CD14-positive monocyte (primary cell): Measurements from ENCODE around the gene CCL8. TPM values are rescaled to one million over a fixed set of nuclear protein-coding genes. Genes with fewer than 3 reads are reported as not detected.

ENCODE experiments used
- DNase-seq, 3 donors: peaks; one replicate each; pipeline ENCODE4 v3.0.0-alpha.2; 2011 to 2022
- H2AFZ ChIP-seq: 2 replicates; pipeline ENCODE4 v1.6.0; 2012; ENCODE audit warnings: mild to moderate bottlenecking, low read depth, low read length, inconsistent platforms; ENCODE audit not compliant: insufficient read depth, poor library complexity, severe bottlenecking
- H3K27ac ChIP-seq, 2 donors: 1 replicate in 1 of 2; 2 replicates in 1 of 2; pipeline ENCODE4 v1.5.1; 2012 to 2013; ENCODE audit warnings: low read length in 2 of 2, control low read depth in 1 of 2, inconsistent platforms in 1 of 2, low read depth in 1 of 2, mild to moderate bottlenecking in 1 of 2
- H3K27me3 ChIP-seq, 2 donors: one replicate each; pipeline versions ENCODE4 v1.6.0 to v1.6.1; 2011 to 2013; ENCODE audit warnings: low read length in 2 of 2; ENCODE audit not compliant: control insufficient read depth in 2 of 2, insufficient read depth in 2 of 2
- H3K36me3 ChIP-seq, 2 donors: replicated peaks in 1 of 2; 1 replicate in 1 of 2; 2 replicates in 1 of 2; pipeline versions ENCODE4 v1.5.1 to v1.6.1; 2012 to 2013; ENCODE audit warnings: low read length in 2 of 2, control low read depth in 1 of 2, inconsistent platforms in 1 of 2, mild to moderate bottlenecking in 1 of 2; ENCODE audit not compliant: insufficient read depth in 2 of 2, control insufficient read depth in 1 of 2
- H3K4me1 ChIP-seq, 2 donors: 1 replicate in 1 of 2; 2 replicates in 1 of 2; pipeline versions ENCODE4 v1.5.1 to v1.6.1; 2012 to 2013; ENCODE audit warnings: low read length in 2 of 2, control low read depth in 1 of 2, inconsistent platforms in 1 of 2, mild to moderate bottlenecking in 1 of 2, moderate library complexity in 1 of 2; ENCODE audit not compliant: insufficient read depth in 2 of 2, control insufficient read depth in 1 of 2
- H3K4me2 ChIP-seq: replicated peaks from 2 replicates; pipeline ENCODE3; 2012; ENCODE audit warnings: low read length, moderate library complexity, mild to moderate bottlenecking; ENCODE audit not compliant: poor library complexity, severe bottlenecking; ENCODE audit errors: extremely low read depth
- H3K4me3 ChIP-seq, 3 experiments: fragments of 200-600 bp in 1 of 3; sonication (generic) in 1 of 3; replicated peaks in 1 of 3; 1 replicate in 2 of 3; 2 replicates in 1 of 3; pipeline ENCODE4 v1.5.1; 2011 to 2013; ENCODE audit warnings: low read length in 3 of 3, mild to moderate bottlenecking in 3 of 3, control low read depth in 2 of 3, low read depth in 2 of 3, inconsistent platforms in 1 of 3, moderate library complexity in 1 of 3
- H3K79me2 ChIP-seq: 2 replicates; pipeline ENCODE4 v1.6.0; 2012; ENCODE audit warnings: mild to moderate bottlenecking, control low read depth, inconsistent platforms, low read length, moderate library complexity; ENCODE audit not compliant: insufficient read depth
- H3K9ac ChIP-seq: 2 replicates; pipeline ENCODE4 v1.6.0; 2017; ENCODE audit warnings: low read length, mild to moderate bottlenecking; ENCODE audit not compliant: insufficient read depth, poor library complexity, severe bottlenecking
- H3K9me3 ChIP-seq, 2 donors: replicated peaks in 1 of 2; 1 replicate in 1 of 2; 2 replicates in 1 of 2; pipeline versions ENCODE4 v1.5.1 to v1.6.1; 2012 to 2013; ENCODE audit warnings: low read length in 2 of 2, control low read depth in 1 of 2; ENCODE audit not compliant: control insufficient read depth in 1 of 2, insufficient read depth in 1 of 2
- H4K20me1 ChIP-seq: 2 replicates; pipeline ENCODE4 v1.6.0; 2012; ENCODE audit warnings: mild to moderate bottlenecking, low read length, control low read depth, moderate library complexity; ENCODE audit not compliant: insufficient read depth
- H3K27ac Mint-ChIP-seq, 7 donors: one replicate each; pipeline ENCODE4 v1.8.0; 2020; ENCODE audit warnings: mild to moderate bottlenecking in 7 of 7, mixed read lengths in 7 of 7, moderate library complexity in 6 of 7, inconsistent platforms in 2 of 7
- H3K27me3 Mint-ChIP-seq, 3 donors: one replicate each; pipeline ENCODE4 v1.8.0; 2021 to 2022; ENCODE audit warnings: low read depth in 3 of 3, mild to moderate bottlenecking in 3 of 3, mixed read lengths in 3 of 3, moderate library complexity in 3 of 3, inconsistent platforms in 1 of 3
- H3K36me3 Mint-ChIP-seq, 2 donors: one replicate each; pipeline ENCODE4 v1.8.0; 2020; ENCODE audit warnings: mixed read lengths in 2 of 2, inconsistent platforms in 1 of 2, mild to moderate bottlenecking in 1 of 2
- H3K4me1 Mint-ChIP-seq: one replicate; pipeline ENCODE4 v1.8.0; 2020; ENCODE audit warnings: mild to moderate bottlenecking, mixed read lengths
- H3K4me3 Mint-ChIP-seq, 2 donors: one replicate each; pipeline ENCODE4 v1.8.0; 2020; ENCODE audit warnings: mild to moderate bottlenecking in 2 of 2, mixed read lengths in 2 of 2, moderate library complexity in 1 of 2
- H3K9me3 Mint-ChIP-seq, 7 donors: one replicate each; pipeline ENCODE4 v1.8.0; 2020 to 2022; ENCODE audit warnings: mixed read lengths in 7 of 7, mild to moderate bottlenecking in 6 of 7, moderate library complexity in 6 of 7, inconsistent platforms in 2 of 7
- CTCF ChIP-seq: fragments of 200-600 bp; IDR thresholded peaks from one replicate; pipeline ENCODE4 v1.8.0; 2022; ENCODE audit warnings: antibody characterized with exemption, mild to moderate bottlenecking
- WGBS: methylation state at CpG from one replicate; pipeline ENCODE4 v1.1.5; 2013; ENCODE audit warnings: missing lambda C conversion rate; ENCODE audit not compliant: insufficient coverage; 5-methylcytosine and 5-hydroxymethylcytosine counted together
- intact Hi-C, 2 donors: fragments of 100-400 bp; cut with micrococcal nuclease; formaldehyde crosslinking; loops; one replicate each; pipeline versions ENCODE4 v1.15.0 to v1.15.1; 2023
- polyA plus RNA-seq, 3 donors: library from polyadenylated mRNA; depleted of rRNA in 1 of 3; unstranded in 2 of 3; stranded (reverse) in 1 of 3; fragments of 300-500 nt in 2 of 3; fragments of >200 nt in 1 of 3; fragmentation: Illumina TruSeq in 2 of 3; gene quantifications; 1 replicate in 2 of 3; 2 replicates in 1 of 3; pipeline ENCODE4 v1.2.3, GENCODE V29; 2012 to 2021

CCL8 gene
- polyA plus RNA-seq, 3 donors: 0.17 to 1.3 (median 0.98) TPM

- no peaks in the 10 kb centered on the region for H3K36me3 ChIP-seq
- no peaks in the 10 kb centered on the region for H3K27me3 ChIP-seq
- TF ChIP-seq CTCF: no peak
- H3K9me3 Mint-ChIP-seq: no peaks in the 10 kb centered on the region
- H3K36me3 Mint-ChIP-seq: no peaks in the 10 kb centered on the region
- H3K4me3 Mint-ChIP-seq: no peak overlapping the region
- intact Hi-C loops: loop anchor here in 1 of 2 donors (10.0 kb wide), 1 partner anchor 56 kb away; the partner anchor contains the start of gene CCL2
- H3K4me3 ChIP-seq: no peak overlapping the region
- H3K4me1 ChIP-seq: peaks cover 60 to 62% of the 10 kb centered on the region in 2 donors
- H3K27ac Mint-ChIP-seq: no peak overlapping the region
- no peak for DNase-seq
- no peak overlapping the region for H3K9ac ChIP-seq
- no peak overlapping the region for H2AFZ ChIP-seq
- H3K4me2 ChIP-seq: no peak overlapping the region
- peaks cover 64% of the 10 kb centered on the region for H3K4me1 Mint-ChIP-seq
- no peaks in the 10 kb centered on the region for H3K79me2 ChIP-seq
- no peak overlapping the region for H3K27ac ChIP-seq
- no CpG with 5 or more reads among the region's 7 CpGs for WGBS
- H3K27me3 Mint-ChIP-seq: no peaks in the 10 kb centered on the region
- no peaks in the 10 kb centered on the region for H4K20me1 ChIP-seq
- no peaks in the 10 kb centered on the region for H3K9me3 ChIP-seq
Measured at GRCh38 chr17:34311291-34311690, 7.9 kb upstream of the CCL8 start.

- no peak for DNase-seq
- H3K4me1 ChIP-seq: peaks cover 53 to 54% of the 10 kb centered on the region in 2 donors
- H3K36me3 ChIP-seq: no peaks in the 10 kb centered on the region
- Mint-ChIP-seq H3K9me3 (no peaks in the 10 kb centered on the region), H3K36me3 (peaks cover 0 to 2% of the 10 kb centered on the region in 2 donors), H3K4me3 (no peak overlapping the region), H3K4me1 (peaks cover 56% of the 10 kb centered on the region), H3K27me3 (no peaks in the 10 kb centered on the region), H3K27ac (no peak overlapping the region)
- no peaks in the 10 kb centered on the region for H3K79me2 ChIP-seq
- TF ChIP-seq CTCF: no peak
- H3K27me3 ChIP-seq: no peaks in the 10 kb centered on the region
- H4K20me1 ChIP-seq: no peaks in the 10 kb centered on the region
- H3K9ac ChIP-seq: no peak overlapping the region
- no peak overlapping the region for H3K4me3 ChIP-seq
- H3K27ac ChIP-seq: no peak overlapping the region
- intact Hi-C loops: loop anchor here in 1 of 2 donors (10.0 kb wide), 1 partner anchor 57 kb away; the partner anchor contains the start of gene CCL2
- H3K4me2 ChIP-seq: no peak overlapping the region
- H3K9me3 ChIP-seq: no peaks in the 10 kb centered on the region
- H2AFZ ChIP-seq: no peak overlapping the region
- 71% methylated on average over 4 of the region's 5 CpGs for WGBS
Measured at GRCh38 chr17:34312080-34312479, 7.2 kb upstream of the CCL8 start.
